ENCODE measurements around the gene HECTD4.

GRCh38 chr12:112116232-112117060, 265.8 kb downstream of the HECTD4 start:
- TF ChIP-seq CTCF (IDR thresholded peaks at IDR 0.05) (no peak), SIN3A (IDR thresholded peaks at IDR 0.05; ENCODE audit: borderline replicate concordance, insufficient read depth, low read depth, low read length) (no peak), POLR2AphosphoS5 (IDR thresholded peaks at IDR 0.05; ENCODE audit: low read depth, low read length) (no peak), REST (IDR thresholded peaks at IDR 0.05; ENCODE audit: insufficient read depth in 1 of 2, low read depth in 2 of 2, low read length in 1 of 2) (no peak), TCF7L2 (IDR thresholded peaks at IDR 0.05; ENCODE audit: low read depth, low read length) (no peak)

All from Panc1 (cell line).